HepG2 (cell line): ENCODE results near the gene NOM1. TPM values are rescaled to one million over a fixed set of nuclear protein-coding genes. Genes with fewer than 3 reads are reported as not detected.

Source experiments
- ATAC-seq: fragments of 200-7000 bp; cut with Tn5 transposase; 3 replicates; pipeline ENCODE4 v1.9.1; 2020; ENCODE audit warnings: mild to moderate bottlenecking, moderate library complexity
- BruUV-seq: library from RNA; stranded (reverse); fragments of 400-500 nt; replicated peaks from 2 replicates; lab custom pipeline; 2021; lab: Mats Ljungman, UMichigan
- CTCF ChIA-PET: fragments of 300-600 bp; formaldehyde crosslinking; extraction: SDS; loops from one replicate; lab custom pipeline; 2021; ENCODE audit warnings: low total read pairs, inconsistent platforms, low intra/inter-chr PET ratio; lab: Yijun Ruan, JAX
- POLR2A ChIA-PET: fragments of 350-600 bp; sonication (Branson Sonifier 250); formaldehyde crosslinking; loops from one replicate; lab custom pipeline; 2020; ENCODE audit warnings: antibody characterized with exemption, inconsistent platforms; lab: Yijun Ruan, JAX
- DNase-seq: peaks from one replicate; pipeline ENCODE4 v3.0.0-alpha.2; 2015; ENCODE audit warnings: low spot score
- FAIRE-seq: peaks from 3 replicates; lab custom pipeline; 2011; peaks lifted over from hg19 to GRCh38; lab: Jason Lieb, UNC
- H2AFZ ChIP-seq: one replicate; pipeline ENCODE4 v1.6.1; 2011; ENCODE audit warnings: low read length, inconsistent platforms
- H3K27ac ChIP-seq: fragments of 300-600 bp; 3 replicates; pipeline ENCODE4 v1.8.0; 2011; ENCODE audit warnings: mixed run types, mild to moderate bottlenecking, mixed read lengths, low read length, inconsistent platforms; ENCODE audit not compliant: insufficient read depth; ENCODE audit errors: extremely low read length
- H3K27me3 ChIP-seq, 2 experiments: fragments of 200-600 bp in 1 of 2; 2 replicates in 1 of 2; 3 replicates in 1 of 2; pipeline versions ENCODE4 v1.6.0 to v1.8.0; 2011; ENCODE audit warnings: low read length in 2 of 2, mild to moderate bottlenecking in 2 of 2, moderate library complexity in 2 of 2, inconsistent platforms in 1 of 2; ENCODE audit not compliant: insufficient read depth in 2 of 2, control insufficient read depth in 1 of 2
- H3K36me3 ChIP-seq, 2 experiments: fragments of 200-600 bp in 1 of 2; replicated peaks in 1 of 2; 2 replicates in 1 of 2; 3 replicates in 1 of 2; pipeline versions ENCODE4 v1.5.1 to v1.8.0; 2011; ENCODE audit warnings: low read length in 2 of 2, inconsistent platforms in 1 of 2; ENCODE audit not compliant: insufficient read depth in 2 of 2, control insufficient read depth in 1 of 2
- H3K4me1 ChIP-seq: 2 replicates; pipeline ENCODE4 v1.5.1; 2012; ENCODE audit warnings: low read length, inconsistent platforms; ENCODE audit not compliant: insufficient read depth
- H3K4me2 ChIP-seq: 2 replicates; pipeline ENCODE4 v1.6.0; 2011; ENCODE audit warnings: low read depth, low read length, inconsistent platforms
- H3K4me3 ChIP-seq, 3 experiments: fragments of 200-600 bp in 1 of 3; sonication (generic), shearing (Covaris generic) in 1 of 3; replicated peaks in 1 of 3; 2 replicates each; pipeline ENCODE4 v1.5.1; 2011 to 2016; ENCODE audit warnings: low read length in 3 of 3, inconsistent platforms in 2 of 3, low read depth in 2 of 3, mild to moderate bottlenecking in 2 of 3, control low read depth in 1 of 3, mixed read lengths in 1 of 3; ENCODE audit not compliant: insufficient read depth in 1 of 3
- H3K79me2 ChIP-seq: one replicate; pipeline ENCODE4 v1.6.1; 2011; ENCODE audit warnings: low read length, inconsistent platforms; ENCODE audit not compliant: insufficient read depth
- H3K9ac ChIP-seq: 2 replicates; pipeline ENCODE4 v1.6.0; 2011; ENCODE audit warnings: mild to moderate bottlenecking, low read depth, low read length, inconsistent platforms; ENCODE audit not compliant: insufficient read depth
- H3K9me3 ChIP-seq: 2 replicates; pipeline ENCODE4 v1.5.1; 2012; ENCODE audit warnings: mild to moderate bottlenecking, low read length
- H4K20me1 ChIP-seq: 2 replicates; pipeline ENCODE4 v1.6.0; 2011; ENCODE audit warnings: inconsistent platforms, mild to moderate bottlenecking, low read length, moderate library complexity; ENCODE audit not compliant: insufficient read depth
- GABPA ChIP-seq, 2 experiments: IDR thresholded peaks; 2 replicates each; pipeline ENCODE4 v1.6.1; 2011 to 2016; ENCODE audit warnings: low read depth in 2 of 2, low read length in 1 of 2, missing biosample characterization in 1 of 2, missing genetic modification characterization in 1 of 2
- GABPB1 ChIP-seq: IDR thresholded peaks from 2 replicates; pipeline ENCODE4 v1.6.1; 2016; ENCODE audit warnings: mild to moderate bottlenecking, missing genetic modification reagents, moderate library complexity, missing compliant biosample characterization
- HNRNPLL ChIP-seq: fragments of 200-400 bp; formaldehyde crosslinking; IDR thresholded peaks from 2 replicates; pipeline ENCODE4 v1.6.1; 2017; ENCODE audit warnings: mild to moderate bottlenecking, low read depth, low read length; ENCODE audit not compliant: poor library complexity, severe bottlenecking
- NR2C2 ChIP-seq: sonication (generic); formaldehyde crosslinking; IDR thresholded peaks from 2 replicates; pipeline ENCODE4 v1.4.0; 2020; ENCODE audit warnings: missing genetic modification reagents, mild to moderate bottlenecking, moderate library complexity, borderline replicate concordance
- ZMYM2 ChIP-seq: sonication (generic); formaldehyde crosslinking; IDR thresholded peaks from 2 replicates; pipeline ENCODE4 v1.8.0; 2022; ENCODE audit warnings: mild to moderate bottlenecking, missing genetic modification reagents
- ZNF687 ChIP-seq: sonication (generic); formaldehyde crosslinking; IDR thresholded peaks from 2 replicates; pipeline ENCODE4 v1.5.1; 2020; ENCODE audit warnings: mild to moderate bottlenecking, missing genetic modification reagents, moderate library complexity
- WGBS: methylation state at CpG from one replicate; pipeline ENCODE4 v1.1.6; 2017; ENCODE audit warnings: low lambda C conversion rate; 5-methylcytosine and 5-hydroxymethylcytosine counted together
- in situ Hi-C: cut with HindIII; loops from 2 replicates; pipeline ENCODE4 v1.10.0; 2017; ENCODE audit warnings: low pct_unique_long_range_greater_than_20kb; ENCODE audit not compliant: extremely low pct_ligation_motif_present
- intact Hi-C: fragments of 100-400 bp; cut with micrococcal nuclease; formaldehyde crosslinking; loops from one replicate; pipeline ENCODE4 v1.10.0; 2022; ENCODE audit not compliant: unreplicated experiment
- polyA plus RNA-seq, 8 experiments: library from polyadenylated mRNA; depleted of rRNA in 3 of 8; stranded (reverse) in 7 of 8; unstranded in 1 of 8; fragments of >200 nt; fragmentation: Illumina TruSeq in 4 of 8; extraction: Trizol in 4 of 8; gene quantifications; 2 replicates each; pipeline versions ENCODE4 v1.2.1 to v1.2.3, GENCODE V29; 2011 to 2016; ENCODE audit warnings: low read depth in 4 of 8, missing spikeins in 1 of 8, mixed read lengths in 1 of 8; ENCODE audit not compliant: insufficient read depth in 1 of 8
- total RNA-seq, 5 experiments: library from RNA; depleted of rRNA; stranded (reverse); fragments of >200 nt; fragmentation: Illumina TruSeq; extraction: Trizol; gene quantifications; 2 replicates each; pipeline ENCODE4 v1.2.3, GENCODE V29; 2016; ENCODE audit warnings: low read depth in 1 of 5
- TF ChIP-seq, protein P1 (sequence below): sonication (generic); formaldehyde crosslinking; IDR thresholded peaks from 2 replicates; pipeline ENCODE4 v1.9.0; 2022; ENCODE audit warnings: missing genetic modification reagents, mild to moderate bottlenecking, borderline replicate concordance
- TF ChIP-seq, protein P2 (sequence below): sonication (generic); formaldehyde crosslinking; IDR thresholded peaks from 2 replicates; pipeline ENCODE4 v1.8.1; 2023; ENCODE audit warnings: mild to moderate bottlenecking, missing genetic modification reagents, borderline replicate concordance

NOM1 gene
- total and polyA plus RNA-seq, 2 of the 13 experiments (the other 11 are each of a cell fraction or from before 2014, with no cell fraction given) = 14.2 to 26.2 TPM

- FAIRE-seq (no peak), DNase-seq (no peak), ATAC-seq (no peak)
- H3K36me3 ChIP-seq = no peaks in the 10 kb centered on the region
- H3K79me2 ChIP-seq = no peaks in the 10 kb centered on the region
- H2AFZ ChIP-seq = no peak overlapping the region
- H3K9me3 ChIP-seq = no peaks in the 10 kb centered on the region
- H3K27me3 ChIP-seq = peaks cover 23 to 95% of the 10 kb centered on the region in 2 experiments
- H3K4me2 ChIP-seq = peak overlapping the region; percentile 51
- POLR2A ChIA-PET = no interaction called here
- peak; percentile 27 for TF ChIP-seq HNRNPLL
- TF ChIP-seq NR2C2 (CRISPR knock-in tag) = peak; percentile 66
- TF ChIP-seq, protein P1, sequence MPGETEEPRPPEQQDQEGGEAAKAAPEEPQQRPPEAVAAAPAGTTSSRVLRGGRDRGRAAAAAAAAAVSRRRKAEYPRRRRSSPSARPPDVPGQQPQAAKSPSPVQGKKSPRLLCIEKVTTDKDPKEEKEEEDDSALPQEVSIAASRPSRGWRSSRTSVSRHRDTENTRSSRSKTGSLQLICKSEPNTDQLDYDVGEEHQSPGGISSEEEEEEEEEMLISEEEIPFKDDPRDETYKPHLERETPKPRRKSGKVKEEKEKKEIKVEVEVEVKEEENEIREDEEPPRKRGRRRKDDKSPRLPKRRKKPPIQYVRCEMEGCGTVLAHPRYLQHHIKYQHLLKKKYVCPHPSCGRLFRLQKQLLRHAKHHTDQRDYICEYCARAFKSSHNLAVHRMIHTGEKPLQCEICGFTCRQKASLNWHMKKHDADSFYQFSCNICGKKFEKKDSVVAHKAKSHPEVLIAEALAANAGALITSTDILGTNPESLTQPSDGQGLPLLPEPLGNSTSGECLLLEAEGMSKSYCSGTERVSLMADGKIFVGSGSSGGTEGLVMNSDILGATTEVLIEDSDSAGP (CRISPR knock-in tag) = peak; percentile 22; the same call in 1 of the 2 replicates
- TF ChIP-seq GABPB1 = peak; percentile 42; the same call in 1 of the 2 replicates
- no peak for TF ChIP-seq ZMYM2 (CRISPR knock-in tag)
- TF ChIP-seq, protein P2, sequence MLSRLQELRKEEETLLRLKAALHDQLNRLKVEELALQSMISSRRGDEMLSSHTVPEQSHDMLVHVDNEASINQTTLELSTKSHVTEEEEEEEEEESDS (CRISPR knock-in tag) = no peak
- peak; percentile 39; the same call in 1 of the 2 replicates for TF ChIP-seq ZNF687 (CRISPR knock-in tag)
- 0 out of 2 replicates have a peak, but pooled peaks have one; percentile 21 for TF ChIP-seq GABPA (IDR thresholded peaks at IDR 0.05; ENCODE audit: low read depth, low read length)
- peak; percentile 47 for TF ChIP-seq GABPA (CRISPR knock-in tag; IDR thresholded peaks at IDR 0.05; ENCODE audit: low read depth)
- in situ Hi-C loops = no loop called here
- WGBS = 17% methylated on average over 17 of the region's 50 CpGs
- no TSS peak for BruUV-seq
- H3K9ac ChIP-seq = no peak overlapping the region
- H3K4me1 ChIP-seq = peaks cover 49% of the 10 kb centered on the region
- CTCF ChIA-PET = no interaction called here
- H3K4me3 ChIP-seq = peak overlapping the region; percentile 7 to 39 (median 14); a peak in 3 of 6 replicates
- H3K27ac ChIP-seq = no peak overlapping the region
- peaks cover 8% of the 10 kb centered on the region; the same call in 1 of the 2 replicates for H4K20me1 ChIP-seq
- intact Hi-C loops = loop anchor here (10.0 kb wide), 1 partner anchor 116 kb away; the partner anchor contains the start of gene UBE3C
Observed at GRCh38 chr7:157018997-157019608, 69.6 kb downstream of the NOM1 start.
